DND-41 (cell line): ENCODE measurements around the gene GATA5.

Experiments used
- ATAC-seq: fragments of 200-7000 bp; cut with Tn5 transposase; 3 replicates; pipeline ENCODE4 v1.9.1; 2021; ENCODE audit warnings: low read depth; ENCODE audit not compliant: insufficient read depth
- DNase-seq: peaks from one replicate; pipeline ENCODE4 v3.0.0-alpha.2; 2020
- H2AFZ ChIP-seq: 2 replicates; pipeline ENCODE4 v1.6.0; 2012; ENCODE audit warnings: low read depth, low read length
- H3K27ac ChIP-seq: 2 replicates; pipeline ENCODE4 v1.5.1; 2012; ENCODE audit warnings: low read length, inconsistent platforms
- H3K27me3 ChIP-seq: fragments of 200-600 bp; sonication (generic); 2 replicates; pipeline ENCODE4 v1.6.0; 2012; ENCODE audit warnings: low read length, mild to moderate bottlenecking, inconsistent platforms; ENCODE audit not compliant: insufficient read depth, poor library complexity
- H3K36me3 ChIP-seq: 2 replicates; pipeline ENCODE4 v1.5.1; 2012; ENCODE audit warnings: low read length, inconsistent platforms; ENCODE audit not compliant: insufficient read depth
- H3K4me1 ChIP-seq: 2 replicates; pipeline ENCODE4 v1.5.1; 2012; ENCODE audit warnings: mild to moderate bottlenecking, low read length; ENCODE audit not compliant: insufficient read depth
- H3K4me2 ChIP-seq: 2 replicates; pipeline ENCODE4 v1.6.0; 2012; ENCODE audit warnings: mild to moderate bottlenecking, moderate library complexity, low read length, inconsistent platforms; ENCODE audit not compliant: insufficient read depth
- H3K4me3 ChIP-seq, 2 experiments: fragments of 200-600 bp in 1 of 2; shearing (Covaris generic) in 1 of 2; 2 replicates each; pipeline ENCODE4 v1.5.1; 2012 to 2016; ENCODE audit warnings: inconsistent platforms in 2 of 2, low read length in 2 of 2, mild to moderate bottlenecking in 2 of 2, low read depth in 1 of 2, moderate library complexity in 1 of 2
- H3K79me2 ChIP-seq: 2 replicates; pipeline ENCODE4 v1.6.0; 2012; ENCODE audit warnings: low read length, inconsistent platforms; ENCODE audit not compliant: insufficient read depth
- H3K9ac ChIP-seq: 2 replicates; pipeline ENCODE4 v1.6.0; 2012; ENCODE audit warnings: low read depth, mild to moderate bottlenecking, inconsistent platforms, low read length, moderate library complexity
- H3K9me3 ChIP-seq: 2 replicates; pipeline ENCODE4 v1.5.1; 2012; ENCODE audit warnings: low read length, moderate library complexity, mild to moderate bottlenecking, inconsistent platforms; ENCODE audit not compliant: insufficient read depth, severe bottlenecking
- H4K20me1 ChIP-seq: 2 replicates; pipeline ENCODE4 v1.6.0; 2012; ENCODE audit warnings: low read length; ENCODE audit not compliant: insufficient read depth
- CTCF ChIP-seq: IDR thresholded peaks from 2 replicates; pipeline ENCODE4 v1.5.1; 2012; ENCODE audit warnings: borderline replicate concordance, low read length, moderate library complexity, mild to moderate bottlenecking; ENCODE audit not compliant: poor library complexity, severe bottlenecking; ENCODE audit errors: extremely low read depth
- EZH2 ChIP-seq: IDR thresholded peaks from 3 replicates; pipeline ENCODE4 v1.6.1; 2012; ENCODE audit warnings: borderline replicate concordance, low read depth, mild to moderate bottlenecking, moderate library complexity, low read length, inconsistent platforms; ENCODE audit not compliant: severe bottlenecking

Gene GATA5

DNA sequence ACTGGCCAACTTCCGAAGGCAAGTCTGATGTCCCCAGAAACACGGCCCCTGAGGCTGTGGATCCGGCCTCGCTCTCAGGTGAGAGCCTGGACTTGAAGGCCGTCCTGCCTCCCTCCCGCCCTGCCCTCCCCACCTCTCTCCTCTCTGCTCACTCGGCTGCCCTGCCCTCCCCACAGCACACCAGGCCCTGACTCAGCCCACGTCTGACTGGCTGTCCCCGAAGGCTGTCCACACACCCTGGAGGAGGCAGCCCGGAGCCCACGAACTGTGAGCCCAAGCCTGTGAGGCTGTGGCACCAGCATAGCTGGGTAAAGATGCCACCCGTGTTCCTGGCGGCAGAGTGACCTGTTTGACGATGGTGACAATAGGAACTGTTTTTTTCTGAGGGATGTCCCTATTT, 16.3 kb downstream of the GATA5 start:
- no peak for ATAC-seq
- Histone ChIP-seq H3K36me3 (no peaks in the 10 kb centered on the region), H2AFZ (no peak overlapping the region), H4K20me1 (peaks cover 14% of the 10 kb centered on the region; the same call in 1 of the 2 replicates), H3K4me2 (no peak overlapping the region), H3K9me3 (no peaks in the 10 kb centered on the region), H3K27me3 (peaks cover 3% of the 10 kb centered on the region), H3K9ac (no peak overlapping the region), H3K4me3 (no peak overlapping the region), H3K4me1 (no peaks in the 10 kb centered on the region), H3K79me2 (no peaks in the 10 kb centered on the region), H3K27ac (no peak overlapping the region)
- TF ChIP-seq EZH2 (no peak), CTCF (no peak)
- DNase-seq, result no peak

GRCh38 chr20:62458275-62459251, 17.2 kb downstream of the GATA5 start:
- ATAC-seq, result no peak
- Histone ChIP-seq H3K79me2 (no peaks in the 10 kb centered on the region), H3K4me3 (no peak overlapping the region), H3K9me3 (no peaks in the 10 kb centered on the region), H3K36me3 (no peaks in the 10 kb centered on the region), H4K20me1 (peaks cover 13% of the 10 kb centered on the region; the same call in 1 of the 2 replicates), H3K9ac (no peak overlapping the region), H3K27ac (no peak overlapping the region), H2AFZ (no peak overlapping the region), H3K4me1 (no peaks in the 10 kb centered on the region), H3K27me3 (peaks cover 6% of the 10 kb centered on the region), H3K4me2 (no peak overlapping the region)
- TF ChIP-seq CTCF (no peak), EZH2 (no peak)
- no peak for DNase-seq

GRCh38 chr20:62457831-62458230, 18.0 kb downstream of the GATA5 start:
- peaks cover 16% of the 10 kb centered on the region; the same call in 1 of the 2 replicates for H4K20me1 ChIP-seq
- H3K36me3 ChIP-seq, result no peaks in the 10 kb centered on the region
- no peak overlapping the region for H3K27ac ChIP-seq
- no peak overlapping the region for H3K4me3 ChIP-seq
- peaks cover 6% of the 10 kb centered on the region for H3K27me3 ChIP-seq
- no peak overlapping the region for H3K4me2 ChIP-seq
- ATAC-seq, result no peak
- no peak for TF ChIP-seq CTCF
- no peak for TF ChIP-seq EZH2
- H3K9ac ChIP-seq, result no peak overlapping the region
- H3K9me3 ChIP-seq, result no peaks in the 10 kb centered on the region
- no peaks in the 10 kb centered on the region for H3K4me1 ChIP-seq
- no peaks in the 10 kb centered on the region for H3K79me2 ChIP-seq
- H2AFZ ChIP-seq, result no peak overlapping the region
- no peak for DNase-seq
